GM23338 (cell line): ENCODE data around the gene HDAC10. TPM values are rescaled to one million over a fixed set of nuclear protein-coding genes. Genes with fewer than 3 reads are reported as not detected.

Experiments used
- ATAC-seq: fragments of 200-7000 bp; cut with Tn5 transposase; 3 replicates; pipeline ENCODE4 v1.9.1; 2020
- DNase-seq: peaks from one replicate; pipeline ENCODE4 v3.0.0-alpha.2; 2015; ENCODE audit warnings: low spot score
- H2AFZ ChIP-seq: fragments of 200-600 bp; sonication (generic); 2 replicates; pipeline ENCODE4 v1.8.0; 2016; ENCODE audit warnings: antibody characterized with exemption, mild to moderate bottlenecking, moderate library complexity
- H3F3A ChIP-seq: fragments of 200-600 bp; sonication (generic); replicated peaks from 2 replicates; pipeline ENCODE4 v1.8.0; 2017; ENCODE audit warnings: antibody characterized with exemption, mixed run types, low read depth
- H3K27ac ChIP-seq: fragments of 200-600 bp; sonication (generic); 2 replicates; pipeline ENCODE4 v1.6.1; 2016; ENCODE audit warnings: low read depth
- H3K27me3 ChIP-seq: fragments of 200-600 bp; sonication (generic); 2 replicates; pipeline ENCODE4 v1.8.0; 2016; ENCODE audit warnings: mild to moderate bottlenecking, mixed run types, moderate library complexity; ENCODE audit not compliant: insufficient read depth
- H3K36me3 ChIP-seq: fragments of 200-600 bp; sonication (generic); 2 replicates; pipeline ENCODE4 v1.8.0; 2016; ENCODE audit warnings: mild to moderate bottlenecking; ENCODE audit not compliant: insufficient read depth
- H3K4me1 ChIP-seq: fragments of 200-600 bp; sonication (generic); 2 replicates; pipeline ENCODE4 v1.8.0; 2016; ENCODE audit warnings: mild to moderate bottlenecking, moderate library complexity; ENCODE audit not compliant: insufficient read depth
- H3K4me2 ChIP-seq: fragments of 200-600 bp; sonication (generic); 2 replicates; pipeline ENCODE4 v1.7.1; 2017; ENCODE audit warnings: mixed run types
- H3K4me3 ChIP-seq: fragments of 200-600 bp; sonication (generic); 2 replicates; pipeline ENCODE4 v1.6.1; 2016; ENCODE audit warnings: mixed run types
- H3K79me2 ChIP-seq: fragments of 200-600 bp; sonication (generic); replicated peaks from 2 replicates; pipeline ENCODE4 v1.8.0; 2017; ENCODE audit warnings: mild to moderate bottlenecking; ENCODE audit not compliant: insufficient read depth
- H3K9me2 ChIP-seq: fragments of 200-600 bp; sonication (generic); 2 replicates; pipeline ENCODE4 v1.8.0; 2017; ENCODE audit not compliant: insufficient read depth
- H4K20me1 ChIP-seq: fragments of 200-600 bp; sonication (generic); replicated peaks from 2 replicates; pipeline ENCODE4 v1.8.0; 2017; ENCODE audit warnings: mild to moderate bottlenecking; ENCODE audit not compliant: insufficient read depth
- H3K27ac Mint-ChIP-seq: 2 replicates; pipeline ENCODE4 v1.8.0; 2020; ENCODE audit warnings: inconsistent platforms, mild to moderate bottlenecking, moderate library complexity, mixed read lengths
- H3K27me3 Mint-ChIP-seq: 3 replicates; pipeline ENCODE4 v1.8.0; 2022; ENCODE audit warnings: low read depth, mild to moderate bottlenecking, moderate library complexity, mixed read lengths, inconsistent platforms; ENCODE audit not compliant: insufficient read depth, poor library complexity
- H3K36me3 Mint-ChIP-seq: 3 replicates; pipeline ENCODE4 v1.8.0; 2021; ENCODE audit warnings: low read depth, mild to moderate bottlenecking, inconsistent platforms, moderate library complexity, mixed read lengths
- H3K4me1 Mint-ChIP-seq: 3 replicates; pipeline ENCODE4 v1.8.0; 2020; ENCODE audit warnings: mild to moderate bottlenecking, inconsistent platforms, mixed read lengths
- H3K4me3 Mint-ChIP-seq: 3 replicates; pipeline ENCODE4 v1.8.0; 2021; ENCODE audit warnings: moderate library complexity, mild to moderate bottlenecking, inconsistent platforms, mixed read lengths
- H3K9me3 Mint-ChIP-seq: 3 replicates; pipeline ENCODE4 v1.8.0; 2020; ENCODE audit warnings: moderate library complexity, mild to moderate bottlenecking, inconsistent platforms, mixed read lengths
- CTCF ChIP-seq, 2 experiments: fragments of 200-600 bp in 1 of 2; sonication (generic) in 1 of 2; conservative IDR thresholded peaks; 2 replicates each; pipeline versions ENCODE4 v1.5.1 to v1.6.1; 2016 to 2017; ENCODE audit warnings: antibody characterized with exemption in 2 of 2, low read depth in 2 of 2, mild to moderate bottlenecking in 2 of 2, moderate library complexity in 1 of 2
- ETS1 ChIP-seq: IDR thresholded peaks from 2 replicates; pipeline ENCODE4 v1.6.1; 2016; ENCODE audit warnings: antibody characterized with exemption
- EZH2 ChIP-seq: fragments of 200-600 bp; sonication (generic); IDR thresholded peaks from one replicate; pipeline ENCODE4 v1.8.0; 2017; ENCODE audit warnings: antibody characterized with exemption, mild to moderate bottlenecking, low read depth; ENCODE audit not compliant: unreplicated experiment
- JUNB ChIP-seq: IDR thresholded peaks from one replicate; pipeline ENCODE4 v1.6.1; 2016; ENCODE audit warnings: antibody characterized with exemption; ENCODE audit not compliant: unreplicated experiment
- STAT1 ChIP-seq: IDR thresholded peaks from one replicate; pipeline ENCODE4 v1.6.1; 2016; ENCODE audit warnings: antibody characterized with exemption; ENCODE audit not compliant: unreplicated experiment
- ZNF114 ChIP-seq: fragments of 250-450 bp; sonication (Bioruptor Pico); IDR thresholded peaks from 2 replicates; pipeline ENCODE4 v1.5.0; 2020; ENCODE audit warnings: mild to moderate bottlenecking, moderate library complexity
- polyA plus RNA-seq: library from polyadenylated mRNA; unstranded; fragments of >200 nt; fragmentation: Nextera tagmentation; extraction: Ambion mirVana; gene quantifications from 2 replicates; pipeline ENCODE4 v1.2.1, GENCODE V29; 2016
- total RNA-seq: library from RNA; depleted of rRNA; stranded (reverse); fragments of >200 nt; shearing (Covaris generic); gene quantifications from 2 replicates; pipeline ENCODE4 v1.2.3, GENCODE V29; 2014

HDAC10 gene
- total and polyA plus RNA-seq, 2 experiments from 2014 or later, result 4.1 to 41.9 TPM

- peak overlapping the region; percentile 63 for H3K4me3 ChIP-seq
- peak overlapping the region; percentile 60 for H3K4me3 Mint-ChIP-seq
- DNase-seq, result no peak
Observed at GRCh38 chr22:50269573-50269969, 18.5 kb upstream of the HDAC10 start.

GRCh38 chr22:50268655-50269113 is 17.6 kb upstream of the HDAC10 start:
- Mint-ChIP-seq H3K4me1 (peaks cover 4% of the 10 kb centered on the region; the same call in 1 of the 3 replicates), H3K4me3 (no peak overlapping the region; the same call in 2 of the 3 replicates), H3K27me3 (peaks cover 41% of the 10 kb centered on the region), H3K36me3 (peaks cover under 1% of the 10 kb centered on the region; the same call in 2 of the 3 replicates), H3K27ac (no peak overlapping the region), H3K9me3 (no peaks in the 10 kb centered on the region)
- no peak overlapping the region for H3K27ac ChIP-seq
- TF ChIP-seq ETS1, result no peak
- ATAC-seq, result no peak
- no peak overlapping the region for H3K4me2 ChIP-seq
- peaks cover 61% of the 10 kb centered on the region for H3K27me3 ChIP-seq
- no peaks in the 10 kb centered on the region for H3K9me2 ChIP-seq
- no peaks in the 10 kb centered on the region for H3K36me3 ChIP-seq
- H4K20me1 ChIP-seq, result no peaks in the 10 kb centered on the region; the same call in 1 of the 2 replicates
- H3K4me3 ChIP-seq, result no peak overlapping the region
- H2AFZ ChIP-seq, result no peak overlapping the region
- no peaks in the 10 kb centered on the region for H3K79me2 ChIP-seq
- DNase-seq, result no peak
- H3F3A ChIP-seq, result peaks cover 8% of the 10 kb centered on the region; the same call in 1 of the 2 replicates
- peaks cover 6% of the 10 kb centered on the region; the same call in 1 of the 2 replicates for H3K4me1 ChIP-seq

More at GRCh38 chr22:50269573-50269969, 18.5 kb upstream of the HDAC10 start:
- peaks cover 43% of the 10 kb centered on the region for H3K27me3 Mint-ChIP-seq
- Histone ChIP-seq H3K4me1 (peaks cover 6% of the 10 kb centered on the region; the same call in 1 of the 2 replicates), H2AFZ (no peak overlapping the region), H3F3A (peaks cover 8% of the 10 kb centered on the region; the same call in 1 of the 2 replicates), H3K36me3 (no peaks in the 10 kb centered on the region), H4K20me1 (no peaks in the 10 kb centered on the region; the same call in 1 of the 2 replicates), H3K4me2 (peak overlapping the region; percentile 76), H3K9me2 (no peaks in the 10 kb centered on the region), H3K27ac (no peak overlapping the region), H3K79me2 (no peaks in the 10 kb centered on the region), H3K27me3 (peaks cover 61% of the 10 kb centered on the region)
- peaks cover 4% of the 10 kb centered on the region; the same call in 1 of the 3 replicates for H3K4me1 Mint-ChIP-seq
- TF ChIP-seq ZNF114, result no peak
- TF ChIP-seq ETS1, result no peak
- peak; percentile 49 for TF ChIP-seq EZH2
- TF ChIP-seq STAT1, result no peak
- no peak for TF ChIP-seq JUNB
- TF ChIP-seq CTCF (conservative IDR thresholded peaks at IDR 0.05; ENCODE audit: low read depth in 2 of 2), result no peak
- peaks cover 7% of the 10 kb centered on the region; the same call in 2 of the 3 replicates for H3K36me3 Mint-ChIP-seq
- H3K9me3 Mint-ChIP-seq, result no peaks in the 10 kb centered on the region
- H3K27ac Mint-ChIP-seq, result no peak overlapping the region
- ATAC-seq, result no peak
